Right hindlimb (tissue), 1 donor: ENCODE results near the gene MAP3K1.

Source experiments
- DNase-seq: peaks from one replicate; pipeline ENCODE4 v3.0.0-alpha.2; 2018

MAP3K1 gene

DNA sequence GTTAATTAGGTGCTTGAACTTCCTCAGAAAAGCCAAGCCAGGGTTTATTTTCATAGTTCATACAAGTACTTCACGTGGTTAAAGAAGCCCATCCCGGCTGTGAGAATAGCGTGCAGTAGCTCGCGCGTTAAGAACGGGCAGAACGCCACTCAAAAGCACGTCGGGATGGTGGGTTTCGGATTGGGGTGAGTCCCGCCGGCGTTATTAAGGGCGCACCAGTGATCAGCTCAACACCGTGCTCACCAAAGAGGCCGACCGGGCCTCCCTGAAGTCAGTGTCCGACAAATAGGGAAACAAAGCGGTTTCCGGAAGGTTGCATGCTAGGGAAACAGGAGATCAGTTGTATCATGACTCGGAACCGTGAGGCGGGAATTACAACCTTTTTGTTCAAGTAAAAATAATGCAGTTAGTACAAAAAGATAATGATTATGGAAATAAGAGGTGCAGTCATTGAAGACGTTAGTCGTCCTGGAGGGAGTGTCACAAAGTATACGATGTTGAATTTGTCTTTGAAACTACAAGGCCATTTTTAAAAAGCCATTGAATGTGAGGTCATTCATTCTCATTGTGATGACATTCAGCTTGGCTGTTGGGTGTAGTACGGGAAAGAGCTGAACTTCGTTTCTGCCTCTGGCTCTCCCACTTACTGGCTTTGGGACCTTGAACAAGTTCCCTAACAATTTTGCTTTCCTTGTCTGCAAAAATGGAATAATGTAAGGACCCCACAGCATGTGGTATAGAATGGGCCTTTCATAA is 95.0 kb downstream of the MAP3K1 start:
- DNase-seq: no peak

DNA sequence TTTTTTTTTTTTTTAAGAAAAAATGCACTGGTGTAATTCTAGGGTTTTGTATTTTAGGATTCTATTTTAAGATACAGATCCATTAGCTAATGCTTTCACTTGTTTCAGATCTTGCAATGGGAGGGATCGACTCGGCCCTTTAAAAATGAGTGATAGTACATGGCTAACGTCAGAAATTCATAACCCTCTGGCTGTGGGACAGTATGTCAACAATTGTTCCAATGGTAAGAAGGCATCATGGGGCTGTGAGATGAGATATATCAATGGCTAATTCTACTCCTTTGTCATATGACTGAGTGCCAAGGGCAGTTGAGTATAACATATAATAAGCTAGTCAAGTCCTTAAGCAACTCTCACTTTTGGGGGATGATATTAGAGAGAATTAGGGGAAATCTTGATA is 98.4 kb downstream of the MAP3K1 start:
- DNase-seq: no peak

DNA sequence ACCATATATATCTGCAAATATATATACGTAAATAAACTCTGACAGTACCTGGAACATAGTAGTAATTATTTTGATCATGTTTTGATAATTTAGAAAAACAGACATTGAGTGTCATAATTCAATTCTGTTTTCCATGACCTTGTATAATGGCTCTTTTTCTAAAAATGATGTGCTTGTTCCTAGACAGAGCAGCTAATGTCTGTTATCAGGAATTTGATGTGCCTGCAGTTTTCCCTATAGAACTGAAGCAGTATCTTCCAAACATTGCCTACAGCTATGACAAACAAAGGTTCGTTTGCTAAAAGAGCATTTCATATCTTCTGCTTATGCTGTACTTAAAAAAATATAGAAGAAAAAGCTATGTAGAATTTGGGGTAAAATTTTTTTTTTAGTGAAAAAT is 99.3 kb downstream of the MAP3K1 start:
- DNase-seq: no peak

DNA sequence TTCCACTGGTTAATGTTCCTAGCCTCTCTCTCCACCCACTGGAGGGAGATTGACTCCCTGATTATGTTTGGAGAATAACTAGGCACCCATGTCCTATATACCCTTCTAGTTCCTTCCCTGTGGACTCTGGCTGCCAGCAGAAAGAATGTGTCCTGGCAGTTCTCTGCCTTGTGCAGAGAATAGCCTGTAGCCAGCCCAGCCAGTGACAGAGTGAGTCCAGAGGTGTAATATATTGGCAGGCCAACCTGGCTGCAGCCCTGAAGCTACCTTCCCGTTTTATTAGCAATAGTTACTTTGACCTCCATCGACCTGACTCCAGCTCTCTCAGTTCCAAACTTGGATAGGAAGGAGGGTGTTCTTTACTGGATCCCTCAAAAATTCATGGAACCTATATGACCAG is 102.2 kb downstream of the MAP3K1 start:
- DNase-seq: no peak

DNA sequence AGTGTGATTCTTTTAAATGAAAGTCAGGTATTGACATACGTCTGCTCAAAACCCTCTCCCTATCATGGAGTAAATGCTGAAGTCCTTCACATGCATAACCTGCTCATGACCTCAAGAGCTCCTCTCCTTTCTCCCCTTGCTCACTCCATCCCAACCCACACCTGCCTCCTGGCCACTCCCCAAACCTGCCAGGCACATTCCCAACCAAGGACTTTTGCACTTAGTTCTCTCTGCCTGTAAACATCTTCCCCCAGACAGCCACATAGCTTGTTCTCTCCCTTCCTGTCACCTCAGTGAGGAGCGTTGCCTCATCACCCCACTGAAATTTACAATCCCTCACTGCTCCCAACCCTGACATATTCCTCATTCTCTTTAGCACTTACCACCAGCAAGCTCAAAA is 102.7 kb downstream of the MAP3K1 start:
- no peak for DNase-seq

DNA sequence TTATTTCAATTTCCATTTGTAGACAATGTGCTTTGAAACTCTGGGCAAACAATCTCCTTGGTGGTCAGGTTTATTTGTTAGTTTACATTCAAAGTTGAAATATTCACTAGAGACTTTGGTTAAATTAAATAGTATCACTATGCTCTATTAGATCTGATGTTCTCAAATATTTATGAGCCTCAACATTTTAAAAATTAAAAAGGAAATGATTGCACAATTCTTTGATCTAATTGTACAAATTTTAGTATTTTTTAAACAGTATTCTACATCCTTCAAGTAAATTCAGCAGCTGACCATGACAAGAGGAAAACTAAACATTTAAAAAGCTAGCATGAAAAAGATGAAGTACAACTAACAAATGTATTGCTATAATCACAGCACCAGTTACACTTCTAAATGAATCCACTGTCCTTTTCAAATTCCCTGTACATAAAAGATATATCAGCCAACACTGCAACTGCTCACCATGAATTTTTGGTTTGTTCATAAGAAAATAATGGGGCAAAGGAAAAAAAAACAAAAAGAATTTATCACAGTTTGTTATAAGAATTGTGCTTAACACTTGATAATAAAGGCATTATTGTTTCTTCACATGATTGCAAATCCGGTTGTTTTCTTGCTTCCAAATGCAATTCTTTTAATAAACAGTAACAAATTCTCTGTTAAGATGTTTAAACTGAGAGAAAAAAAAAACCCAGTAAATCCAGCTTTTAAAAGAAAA is 104.8 kb downstream of the MAP3K1 start:
- DNase-seq: no peak

DNA sequence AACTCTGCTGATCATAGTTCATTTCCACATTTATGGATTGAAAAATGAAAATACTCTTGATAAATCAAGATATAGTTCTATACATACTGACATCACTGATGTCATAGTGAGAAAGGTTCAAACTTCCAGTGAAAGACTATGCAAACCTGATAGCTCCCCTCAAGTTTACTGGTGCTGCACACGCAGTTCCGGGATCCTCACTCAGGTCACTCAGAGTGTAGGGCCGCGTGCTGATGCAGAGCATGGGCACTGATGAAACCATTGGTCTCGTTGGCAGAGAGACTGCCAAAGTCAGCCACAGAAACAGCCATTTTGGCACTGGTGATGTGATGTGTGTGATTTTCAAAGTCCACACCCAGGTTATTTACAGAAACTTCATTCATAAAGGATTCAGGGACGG is 107.6 kb downstream of the MAP3K1 start:
- no peak for DNase-seq

DNA sequence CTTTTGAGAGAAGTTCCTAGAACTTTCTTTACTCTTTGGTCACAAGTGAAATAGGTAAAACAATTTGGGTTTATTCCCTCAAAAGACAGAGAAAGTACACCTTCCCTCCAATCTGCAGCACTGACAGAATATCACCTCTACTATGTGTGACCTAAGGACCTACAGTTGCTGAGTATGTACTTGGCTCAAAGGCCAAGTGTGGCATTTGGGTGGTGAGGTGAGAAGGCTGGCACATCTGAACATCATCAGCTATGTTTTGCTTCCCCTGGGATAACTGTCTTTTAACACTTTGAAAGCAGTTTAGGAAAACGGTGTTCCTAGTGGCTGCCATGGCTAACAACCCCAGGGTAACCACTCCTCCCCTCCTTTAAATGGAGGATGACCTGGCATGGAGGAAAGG is 119.0 kb downstream of the MAP3K1 start:
- no peak for DNase-seq

DNA sequence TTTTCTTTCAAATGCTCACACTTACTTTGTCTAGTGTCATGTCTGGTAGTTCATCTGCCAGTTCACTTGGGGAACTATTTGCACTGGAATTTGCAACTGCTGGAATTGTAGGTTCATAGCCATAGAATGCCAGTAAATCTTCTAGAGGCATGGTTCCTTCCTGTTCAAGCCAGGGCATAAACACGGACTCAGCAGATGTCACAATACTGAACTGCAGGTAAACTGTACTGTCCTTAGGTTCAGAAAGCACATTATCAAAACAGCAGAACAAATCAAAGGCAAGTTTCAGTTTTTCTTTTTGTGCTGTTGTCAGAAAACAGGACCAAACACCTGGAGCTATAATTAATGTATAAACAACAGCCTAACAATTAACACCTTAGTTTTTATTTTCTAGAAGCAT is 123.5 kb downstream of the MAP3K1 start:
- DNase-seq: no peak

DNA sequence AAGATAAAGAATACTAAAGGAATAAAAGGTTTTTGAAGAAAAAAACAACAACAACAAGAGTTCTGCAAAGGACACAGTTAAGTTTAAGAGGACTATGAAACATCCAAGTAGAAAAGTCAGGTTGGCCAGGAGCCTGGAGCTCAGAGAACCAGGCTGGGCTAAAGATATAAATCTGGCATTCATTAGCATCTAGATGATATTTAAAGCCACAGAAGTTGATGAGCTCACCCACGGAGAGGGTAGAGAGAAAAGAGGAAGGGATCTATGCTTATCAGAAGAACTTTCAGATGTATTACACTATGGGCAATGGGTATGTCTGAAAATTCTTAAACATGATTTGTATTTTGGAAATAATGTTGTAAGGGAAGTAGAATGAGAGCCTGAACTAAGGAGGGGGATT is 126.6 kb downstream of the MAP3K1 start:
- DNase-seq: no peak
